Endothelial cell of umbilical vein (primary cell): ENCODE data around the gene TEKT1. TPM values are rescaled to one million over a fixed set of nuclear protein-coding genes. Genes with fewer than 3 reads are reported as not detected.

Source experiments
- polyA plus RNA-seq, 4 experiments: library from polyadenylated mRNA; depleted of rRNA in 3 of 4; stranded (reverse) in 3 of 4; unstranded in 1 of 4; fragments of >200 nt; gene quantifications; 2 replicates each; pipeline versions ENCODE4 v1.2.1 to v1.2.3, GENCODE V29; 2011 to 2012; ENCODE audit warnings: missing spikeins in 1 of 4
- small RNA-seq: library from RNA; depleted of rRNA; stranded (forward); fragments of <200 nt; gene quantifications from one replicate; pipeline ENCODE3, GENCODE V24; 2012; ENCODE audit warnings: low replicate concordance, low read depth; ENCODE audit not compliant: insufficient read depth, insufficient read length
- total RNA-seq: library from RNA; stranded (reverse); gene quantifications from 2 replicates; pipeline ENCODE4 v1.2.3, GENCODE V29; 2021

The TEKT1 gene
- total and polyA plus RNA-seq, 2 donors (not counting 3 experiments of a cell fraction or from before 2014, with no cell fraction given): not detected

Small RNAs within 50 kb of the gene (small RNA-seq; reads per million reads assigned to genes)
- not detected for gene AC004706.2

Other genes with a start within 250 kb of the TEKT1 start
- gene KIAA0753, start 191.0 kb downstream of the TEKT1 start, total RNA-seq: 20.1 and 23.9 TPM in 2 replicates
- gene KIAA0753, start 191.0 kb downstream of the TEKT1 start, polyA plus RNA-seq: 3.7 and 5.3 TPM in 2 replicates
- 101 and 103 TPM in 2 replicates for gene TXNDC17, start 190.7 kb downstream of the TEKT1 start, total RNA-seq
- 220 and 297 TPM in 2 replicates for gene TXNDC17, start 190.7 kb downstream of the TEKT1 start, polyA plus RNA-seq
- 28.0 and 29.4 TPM in 2 replicates for gene MED31, start 180.1 kb downstream of the TEKT1 start, total RNA-seq
- 13.7 and 15.5 TPM in 2 replicates for gene MED31, start 180.1 kb downstream of the TEKT1 start, polyA plus RNA-seq
- gene C17orf100, start 180.0 kb downstream of the TEKT1 start, total RNA-seq: 1.4 and 1.6 TPM in 2 replicates
- gene C17orf100, start 180.0 kb downstream of the TEKT1 start, polyA plus RNA-seq: 0.99 and 1.6 TPM in 2 replicates
- not detected in 2 replicates for gene SLC13A5, start 118.4 kb downstream of the TEKT1 start, total RNA-seq
- gene SLC13A5, start 118.4 kb downstream of the TEKT1 start, polyA plus RNA-seq: 0.03 TPM in 2 replicates
- gene XAF1, start 75.7 kb downstream of the TEKT1 start, total RNA-seq: 15.0 and 21.5 TPM in 2 replicates
- gene XAF1, start 75.7 kb downstream of the TEKT1 start, polyA plus RNA-seq: 3.8 and 6.3 TPM in 2 replicates
- 0.20 and 0.99 TPM in 2 replicates for gene FBXO39, start 55.5 kb downstream of the TEKT1 start, total RNA-seq
- 2.7 and 3.1 TPM in 2 replicates for gene FBXO39, start 55.5 kb downstream of the TEKT1 start, polyA plus RNA-seq
- gene ALOX12, start 164.3 kb upstream of the TEKT1 start, total RNA-seq: not detected in 2 replicates
- not detected in 2 replicates for gene ALOX12, start 164.3 kb upstream of the TEKT1 start, polyA plus RNA-seq
- gene RNASEK, start 180.9 kb upstream of the TEKT1 start, total RNA-seq: 272 and 287 TPM in 2 replicates
- 309 and 319 TPM in 2 replicates for gene RNASEK, start 180.9 kb upstream of the TEKT1 start, polyA plus RNA-seq
- gene BCL6B, start 191.3 kb upstream of the TEKT1 start, total RNA-seq: 160 and 163 TPM in 2 replicates
- 93.5 and 94.5 TPM in 2 replicates for gene BCL6B, start 191.3 kb upstream of the TEKT1 start, polyA plus RNA-seq
- gene SLC16A13, start 204.3 kb upstream of the TEKT1 start, total RNA-seq: 18.6 and 24.7 TPM in 2 replicates
- gene SLC16A13, start 204.3 kb upstream of the TEKT1 start, polyA plus RNA-seq: 16.8 and 18.4 TPM in 2 replicates
- gene SLC16A11, start 212.4 kb upstream of the TEKT1 start, total RNA-seq: 0.53 and 0.95 TPM in 2 replicates
- 1.1 and 1.4 TPM in 2 replicates for gene SLC16A11, start 212.4 kb upstream of the TEKT1 start, polyA plus RNA-seq
- not detected in 2 replicates for gene CLEC10A, start 248.5 kb upstream of the TEKT1 start, total RNA-seq
- 0.14 and 0.18 TPM in 2 replicates for gene CLEC10A, start 248.5 kb upstream of the TEKT1 start, polyA plus RNA-seq